Neural cell (in vitro differentiated cells): ENCODE measurements around the gene BHLHE23.

ENCODE experiments used
- CTCF ChIP-seq: fragments of 450-650 bp; IDR thresholded peaks from 2 replicates; pipeline ENCODE4 v1.5.1; 2014; ENCODE audit warnings: antibody characterized with exemption, mild to moderate bottlenecking, moderate library complexity; ENCODE audit not compliant: poor library complexity, severe bottlenecking
- EP300 ChIP-seq: fragments of 450-650 bp; conservative IDR thresholded peaks from 2 replicates; pipeline ENCODE4 v1.6.1; 2014; ENCODE audit warnings: antibody characterized with exemption, mild to moderate bottlenecking, moderate library complexity; ENCODE audit not compliant: poor library complexity, severe bottlenecking
- EZH2 ChIP-seq: fragments of 200-600, 300-800 bp; shearing (Covaris generic), sonication (generic); IDR thresholded peaks from 2 replicates; pipeline ENCODE4 v1.6.1; 2014; ENCODE audit warnings: antibody characterized with exemption, low read length, borderline replicate concordance, mild to moderate bottlenecking; ENCODE audit not compliant: insufficient read depth, poor library complexity, severe bottlenecking
- POLR2AphosphoS5 ChIP-seq: IDR thresholded peaks from 2 replicates; pipeline ENCODE4 v1.6.1; 2012
- TF ChIP-seq, protein P1 (sequence below): IDR thresholded peaks from 2 replicates; pipeline ENCODE4 v1.6.1; 2012; ENCODE audit warnings: borderline replicate concordance

- TF ChIP-seq, protein P1, sequence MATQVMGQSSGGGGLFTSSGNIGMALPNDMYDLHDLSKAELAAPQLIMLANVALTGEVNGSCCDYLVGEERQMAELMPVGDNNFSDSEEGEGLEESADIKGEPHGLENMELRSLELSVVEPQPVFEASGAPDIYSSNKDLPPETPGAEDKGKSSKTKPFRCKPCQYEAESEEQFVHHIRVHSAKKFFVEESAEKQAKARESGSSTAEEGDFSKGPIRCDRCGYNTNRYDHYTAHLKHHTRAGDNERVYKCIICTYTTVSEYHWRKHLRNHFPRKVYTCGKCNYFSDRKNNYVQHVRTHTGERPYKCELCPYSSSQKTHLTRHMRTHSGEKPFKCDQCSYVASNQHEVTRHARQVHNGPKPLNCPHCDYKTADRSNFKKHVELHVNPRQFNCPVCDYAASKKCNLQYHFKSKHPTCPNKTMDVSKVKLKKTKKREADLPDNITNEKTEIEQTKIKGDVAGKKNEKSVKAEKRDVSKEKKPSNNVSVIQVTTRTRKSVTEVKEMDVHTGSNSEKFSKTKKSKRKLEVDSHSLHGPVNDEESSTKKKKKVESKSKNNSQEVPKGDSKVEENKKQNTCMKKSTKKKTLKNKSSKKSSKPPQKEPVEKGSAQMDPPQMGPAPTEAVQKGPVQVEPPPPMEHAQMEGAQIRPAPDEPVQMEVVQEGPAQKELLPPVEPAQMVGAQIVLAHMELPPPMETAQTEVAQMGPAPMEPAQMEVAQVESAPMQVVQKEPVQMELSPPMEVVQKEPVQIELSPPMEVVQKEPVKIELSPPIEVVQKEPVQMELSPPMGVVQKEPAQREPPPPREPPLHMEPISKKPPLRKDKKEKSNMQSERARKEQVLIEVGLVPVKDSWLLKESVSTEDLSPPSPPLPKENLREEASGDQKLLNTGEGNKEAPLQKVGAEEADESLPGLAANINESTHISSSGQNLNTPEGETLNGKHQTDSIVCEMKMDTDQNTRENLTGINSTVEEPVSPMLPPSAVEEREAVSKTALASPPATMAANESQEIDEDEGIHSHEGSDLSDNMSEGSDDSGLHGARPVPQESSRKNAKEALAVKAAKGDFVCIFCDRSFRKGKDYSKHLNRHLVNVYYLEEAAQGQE, result no peak
- TF ChIP-seq CTCF (no peak), POLR2AphosphoS5 (no peak), EZH2 (no peak), EP300 (no peak)
Observed at GRCh38 chr20:62958388-62959100, 48.2 kb downstream of the BHLHE23 start.
